Activated T-helper 1 cell treated with anti-CD3 and anti-CD28 coated beads, Interleukin-12 subunit alpha, Interleukin-12 subunit beta, Interleukin-2, Interleukin-4 antibody, amounts not matched to agents 30 ng/mL and 10 ng/mL and 1 ng/mL, durations not matched to agents 14 hours and 24 hours and 36 hours (primary cell): ENCODE data around the gene FOXJ1. TPM values are rescaled to one million over a fixed set of nuclear protein-coding genes. Genes with fewer than 3 reads are reported as not detected.

Experiments used
- DNase-seq: peaks from one replicate; pipeline ENCODE4 v3.0.0; 2021; ENCODE audit warnings: low spot score
- H3K27ac Mint-ChIP-seq: one replicate; pipeline ENCODE4 v1.8.0; 2021; ENCODE audit warnings: mild to moderate bottlenecking, mixed read lengths
- H3K27me3 Mint-ChIP-seq: one replicate; pipeline ENCODE4 v1.8.0; 2022; ENCODE audit warnings: mild to moderate bottlenecking, moderate library complexity, mixed read lengths; ENCODE audit not compliant: insufficient read depth
- H3K36me3 Mint-ChIP-seq: one replicate; pipeline ENCODE4 v1.8.0; 2021; ENCODE audit warnings: low read depth, mixed read lengths
- H3K4me1 Mint-ChIP-seq: one replicate; pipeline ENCODE4 v1.8.0; 2021; ENCODE audit warnings: low read depth, mixed read lengths
- H3K4me3 Mint-ChIP-seq: one replicate; pipeline ENCODE4 v1.8.0; 2021; ENCODE audit warnings: mild to moderate bottlenecking, moderate library complexity, mixed read lengths
- H3K9me3 Mint-ChIP-seq: one replicate; pipeline ENCODE4 v1.8.0; 2021; ENCODE audit warnings: mixed read lengths
- intact Hi-C: fragments of 100-400 bp; cut with micrococcal nuclease; formaldehyde crosslinking; loops from one replicate; pipeline ENCODE4 v1.15.1; 2024
- total RNA-seq: library from RNA; stranded (reverse); gene quantifications from 2 replicates; pipeline ENCODE4 v1.2.3, GENCODE V29; 2022

The FOXJ1 gene
- total RNA-seq, 1 donor from 2014 or later, result not detected

DNA sequence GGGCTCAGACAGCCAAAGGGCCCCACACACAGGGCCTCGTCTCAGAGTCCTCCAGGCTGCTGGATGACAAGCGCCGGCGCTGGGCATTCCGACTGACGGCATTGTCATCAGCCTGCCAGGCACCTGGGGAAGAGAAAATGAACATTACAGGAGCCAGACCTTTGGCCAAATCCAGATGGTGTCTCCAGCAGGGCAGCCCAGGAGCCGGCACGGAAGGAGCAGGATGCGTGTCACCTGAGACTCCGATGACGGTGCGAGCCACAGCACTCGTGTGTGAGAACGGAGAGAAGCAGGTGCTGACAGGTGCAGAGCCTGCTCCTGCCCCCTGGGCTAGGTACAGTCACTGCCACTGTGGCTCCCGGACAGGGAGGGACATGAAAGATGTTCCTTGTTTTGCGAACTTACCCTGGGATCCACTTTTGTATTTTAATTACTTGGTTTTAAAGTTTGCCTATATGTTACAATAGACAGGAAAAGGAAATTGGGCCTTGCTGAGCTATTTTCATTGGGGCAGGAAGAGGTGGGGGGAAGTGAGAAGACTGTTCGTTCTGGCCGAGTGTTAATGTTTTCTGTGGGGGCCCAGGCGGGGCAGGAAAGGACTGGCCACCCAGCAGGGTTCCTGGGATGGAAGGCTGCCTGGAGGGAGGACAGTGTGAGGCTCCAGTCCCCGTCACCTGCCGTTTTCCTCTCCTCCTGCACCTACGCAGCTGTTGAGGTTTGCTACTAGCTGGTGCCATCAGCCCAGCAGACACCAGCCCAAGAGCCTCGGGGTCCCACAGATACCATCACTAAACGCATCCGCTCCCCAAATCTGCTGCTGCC, 4.4 kb upstream of the FOXJ1 start:
- Mint-ChIP-seq H3K9me3 (no peaks in the 10 kb centered on the region), H3K27ac (peak overlapping the region; percentile 94), H3K4me3 (peak overlapping the region; percentile 20), H3K27me3 (peaks cover 3% of the 10 kb centered on the region), H3K4me1 (peaks cover 65% of the 10 kb centered on the region), H3K36me3 (peaks cover 8% of the 10 kb centered on the region)
- peak; percentile 27 for DNase-seq
- intact Hi-C loops, result no loop called here

DNA sequence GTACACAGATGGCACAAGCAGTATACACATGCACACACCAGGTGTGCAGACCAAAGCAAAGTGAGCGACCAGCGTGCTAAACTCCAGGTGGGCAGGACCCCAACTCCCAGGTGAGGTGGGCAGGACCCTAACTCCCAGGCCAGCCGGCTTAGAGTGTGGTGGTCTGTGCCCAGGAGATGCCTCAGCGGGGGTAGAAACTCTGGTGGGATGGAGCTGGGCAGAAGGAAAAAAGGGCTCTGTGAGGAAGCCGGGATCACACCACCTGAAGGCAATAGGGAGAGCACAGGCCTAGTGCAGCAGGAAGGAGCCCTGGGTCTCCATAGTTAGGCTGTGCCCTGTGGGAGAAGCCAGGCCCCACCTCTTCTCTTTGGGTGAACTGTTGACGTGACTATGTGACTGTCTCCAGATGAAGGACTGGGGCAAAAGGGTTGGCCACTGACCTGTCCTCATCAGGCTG, 1.6 kb upstream of the FOXJ1 start:
- peaks cover 64% of the 10 kb centered on the region for H3K4me1 Mint-ChIP-seq
- no peak for DNase-seq
- no peaks in the 10 kb centered on the region for H3K9me3 Mint-ChIP-seq
- H3K27ac Mint-ChIP-seq, result peak overlapping the region; percentile 60
- intact Hi-C loops, result no loop called here
- peak overlapping the region; percentile 16 for H3K4me3 Mint-ChIP-seq
- H3K27me3 Mint-ChIP-seq, result peaks cover 14% of the 10 kb centered on the region
- H3K36me3 Mint-ChIP-seq, result peaks cover 5% of the 10 kb centered on the region

DNA sequence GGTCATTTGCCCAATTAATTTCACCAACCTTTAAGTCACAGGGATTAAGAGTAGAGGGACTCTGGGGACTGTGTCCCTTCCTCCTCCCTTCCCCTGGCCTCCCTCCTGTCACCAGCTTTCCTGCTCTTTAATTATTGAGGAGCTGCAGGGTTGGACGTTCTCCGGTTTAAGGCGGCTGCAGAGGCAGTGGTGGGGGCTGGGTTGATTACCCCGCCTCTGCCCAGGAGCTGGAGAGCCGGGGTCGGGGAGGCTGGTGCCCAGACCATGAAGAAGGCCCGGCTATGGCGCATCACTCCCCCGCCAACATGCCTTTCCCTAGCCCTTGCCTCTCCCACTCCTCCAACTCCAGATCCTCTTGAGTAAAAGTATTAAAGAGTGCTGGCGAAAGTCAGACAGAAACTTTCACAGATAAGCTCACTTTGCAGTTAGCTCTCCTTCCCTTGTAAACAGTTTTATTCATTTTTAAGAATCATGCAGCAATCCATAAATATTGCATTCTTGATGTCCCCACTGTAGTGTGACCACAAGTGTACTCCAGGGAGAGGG, 1.1 kb upstream of the FOXJ1 start:
- Mint-ChIP-seq H3K36me3 (peaks cover 5% of the 10 kb centered on the region), H3K4me3 (peak overlapping the region; percentile 74), H3K4me1 (peaks cover 59% of the 10 kb centered on the region), H3K27me3 (peaks cover 14% of the 10 kb centered on the region), H3K27ac (peak overlapping the region; percentile 60), H3K9me3 (no peaks in the 10 kb centered on the region)
- DNase-seq, result no peak
- intact Hi-C loops, result no loop called here

DNA sequence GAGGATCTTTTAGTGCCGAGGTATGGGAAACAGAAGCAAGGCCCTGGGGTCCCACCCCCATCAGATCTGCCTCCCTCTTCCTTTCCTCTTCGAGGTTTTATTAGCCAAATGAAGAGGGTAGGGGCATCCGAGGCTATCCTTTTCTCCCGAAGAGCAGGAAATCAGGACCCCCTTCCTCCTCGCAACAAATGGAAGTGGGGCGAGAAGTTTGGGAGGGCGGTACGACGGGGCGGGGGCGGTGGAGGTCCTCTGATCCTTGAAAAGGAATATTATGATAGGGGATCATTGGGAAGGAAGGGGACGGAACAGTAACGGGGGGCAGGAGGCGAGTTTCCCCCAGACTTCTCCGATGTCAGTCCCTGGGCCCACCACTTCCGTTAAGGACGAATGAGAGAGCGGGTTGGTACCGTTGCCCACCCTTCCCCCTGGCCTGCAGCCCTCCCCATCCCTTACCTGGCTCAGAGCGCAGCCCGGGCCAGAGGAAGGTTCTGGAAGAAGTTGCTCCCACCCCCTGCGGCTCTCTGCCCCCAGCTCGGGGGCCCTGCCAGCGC, 309 bp downstream of the FOXJ1 start:
- DNase-seq, result no peak
- intact Hi-C loops, result loop anchor here (1.0 kb wide), 5 partner anchors 37 to 161 kb away; partner anchors contain the start of genes ACOX1, EXOC7 and TEN1
- Mint-ChIP-seq H3K36me3 (peaks cover 5% of the 10 kb centered on the region), H3K4me1 (peaks cover 46% of the 10 kb centered on the region), H3K27ac (no peak overlapping the region), H3K4me3 (no peak overlapping the region), H3K9me3 (no peaks in the 10 kb centered on the region), H3K27me3 (peaks cover 14% of the 10 kb centered on the region)

DNA sequence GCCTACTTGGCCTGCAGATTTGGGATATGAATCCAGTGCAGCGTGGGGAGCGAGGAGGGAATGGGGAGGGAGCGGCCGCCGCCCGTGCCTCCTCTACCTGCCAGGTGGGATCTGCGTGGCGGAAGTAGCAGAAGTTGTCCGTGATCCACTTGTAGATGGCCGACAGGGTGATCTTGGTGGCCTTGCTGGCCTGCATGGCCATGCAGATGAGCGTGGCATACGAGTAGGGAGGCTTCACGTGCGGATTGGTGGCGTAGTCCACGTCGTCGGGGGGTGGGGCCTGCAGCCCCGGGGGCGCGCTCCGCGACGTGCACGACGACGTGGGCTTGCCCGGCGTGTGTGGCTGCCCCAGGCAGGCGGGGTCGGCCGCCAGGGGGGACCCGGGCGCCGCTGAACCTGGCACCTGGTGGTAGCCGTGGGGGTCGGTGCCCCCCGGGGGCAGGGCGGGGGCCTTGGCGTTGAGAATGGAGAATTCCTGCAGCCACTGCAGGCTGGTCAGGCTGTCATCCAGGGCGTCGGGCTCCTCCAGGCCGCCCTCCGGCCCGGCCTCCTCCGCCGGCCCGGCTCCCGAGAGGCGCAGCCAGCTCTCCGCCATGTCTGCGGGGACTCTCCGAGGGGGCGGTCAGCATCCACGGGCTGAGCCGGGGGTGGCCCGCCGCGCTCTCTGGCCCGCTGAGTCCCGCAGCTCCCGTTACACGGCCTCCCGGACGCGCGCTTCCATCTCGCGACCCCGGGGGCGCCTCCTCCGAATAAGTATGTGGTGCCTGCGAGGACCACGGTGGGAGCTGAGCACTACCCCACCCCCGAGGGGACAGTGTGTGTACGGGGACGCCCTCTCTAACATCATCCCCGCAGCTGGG, 1.0 kb downstream of the FOXJ1 start:
- Mint-ChIP-seq H3K36me3 (peaks cover 5% of the 10 kb centered on the region), H3K9me3 (no peaks in the 10 kb centered on the region), H3K27me3 (peaks cover 16% of the 10 kb centered on the region), H3K4me3 (no peak overlapping the region), H3K4me1 (peaks cover 43% of the 10 kb centered on the region), H3K27ac (no peak overlapping the region)
- intact Hi-C loops, result no loop called here
- no peak for DNase-seq

DNA sequence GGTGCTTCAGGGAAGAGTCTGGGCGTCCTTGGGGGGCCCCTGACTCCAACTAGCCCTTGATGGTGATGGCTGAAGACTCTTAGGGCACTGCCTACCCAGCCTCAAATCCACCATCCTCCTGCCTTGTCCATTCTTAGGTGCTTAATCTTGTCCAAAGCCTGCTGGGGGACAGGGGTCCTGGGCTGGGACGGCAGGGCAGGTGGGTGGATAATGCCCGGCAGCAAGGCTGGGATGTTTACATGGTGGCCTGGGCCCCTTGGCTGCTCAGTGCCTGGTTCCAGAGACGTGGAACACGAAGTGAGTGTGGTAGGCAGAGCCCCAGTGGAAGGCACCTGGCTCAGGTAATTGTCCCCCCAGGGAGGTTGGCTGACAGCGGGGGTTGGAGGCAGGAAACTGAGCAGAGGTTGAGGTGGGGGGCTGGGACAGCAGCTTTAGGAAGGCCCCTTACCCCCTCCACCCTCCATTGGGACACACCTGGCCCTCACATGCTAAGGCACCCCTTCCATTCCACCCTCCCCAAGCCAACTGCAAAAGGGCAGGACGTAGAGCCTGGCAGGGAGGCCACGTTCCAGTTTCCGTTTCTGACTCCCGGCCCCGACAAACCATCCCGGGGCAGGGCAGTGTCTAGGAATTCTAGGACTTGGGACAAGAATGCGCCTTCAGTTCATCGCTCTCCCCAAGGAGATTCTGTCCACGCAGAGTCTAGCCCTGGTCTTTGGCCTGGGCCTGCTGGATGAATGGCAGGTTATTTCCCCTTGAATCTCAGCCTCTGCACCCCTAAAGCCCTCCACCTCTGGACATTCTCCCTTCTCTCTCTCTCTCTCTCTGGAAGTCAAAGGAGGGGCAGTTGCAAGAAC, 1.9 kb downstream of the FOXJ1 start:
- no peak for DNase-seq
- H3K27ac Mint-ChIP-seq, result no peak overlapping the region
- no peaks in the 10 kb centered on the region for H3K36me3 Mint-ChIP-seq
- peaks cover 39% of the 10 kb centered on the region for H3K4me1 Mint-ChIP-seq
- H3K9me3 Mint-ChIP-seq, result no peaks in the 10 kb centered on the region
- H3K4me3 Mint-ChIP-seq, result no peak overlapping the region
- intact Hi-C loops, result no loop called here
- peaks cover 16% of the 10 kb centered on the region for H3K27me3 Mint-ChIP-seq

DNA sequence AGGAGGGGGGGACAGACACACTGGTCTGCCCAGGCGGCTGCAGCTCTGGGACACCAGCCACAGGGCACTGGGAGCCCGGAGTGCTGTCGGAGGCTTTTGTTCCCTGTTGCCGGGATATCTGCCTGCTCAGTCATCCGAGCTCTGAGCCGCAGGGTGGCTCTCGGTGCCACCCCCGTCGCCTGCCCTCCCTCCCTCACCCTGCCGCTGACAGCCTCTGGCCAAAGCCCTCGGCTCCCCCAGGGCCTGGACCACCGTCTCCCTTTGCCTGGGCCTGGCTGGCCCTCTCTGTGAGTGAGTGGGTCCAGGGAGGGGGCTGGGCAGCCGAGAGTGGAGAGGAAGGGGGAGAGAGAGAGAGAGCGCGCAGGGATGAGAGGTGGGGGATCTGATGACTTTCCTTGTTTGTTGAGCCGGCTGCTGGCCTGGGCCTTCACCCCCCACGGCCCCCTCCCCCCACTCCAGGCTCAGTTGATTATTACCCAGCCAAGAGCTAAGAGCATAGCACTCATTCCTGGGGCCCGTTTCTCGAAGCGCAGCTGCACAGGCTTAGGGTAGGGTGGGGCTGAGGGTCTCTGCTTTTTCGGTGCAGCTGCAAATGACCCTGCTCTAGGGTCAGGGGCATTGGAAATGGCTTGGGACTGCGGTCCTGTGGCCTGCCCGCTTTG, 2.7 kb downstream of the FOXJ1 start:
- H3K9me3 Mint-ChIP-seq, result no peaks in the 10 kb centered on the region
- no peak for DNase-seq
- no peak overlapping the region for H3K27ac Mint-ChIP-seq
- peaks cover 16% of the 10 kb centered on the region for H3K27me3 Mint-ChIP-seq
- H3K4me1 Mint-ChIP-seq, result peaks cover 37% of the 10 kb centered on the region
- no peaks in the 10 kb centered on the region for H3K36me3 Mint-ChIP-seq
- no peak overlapping the region for H3K4me3 Mint-ChIP-seq
- intact Hi-C loops, result no loop called here

DNA sequence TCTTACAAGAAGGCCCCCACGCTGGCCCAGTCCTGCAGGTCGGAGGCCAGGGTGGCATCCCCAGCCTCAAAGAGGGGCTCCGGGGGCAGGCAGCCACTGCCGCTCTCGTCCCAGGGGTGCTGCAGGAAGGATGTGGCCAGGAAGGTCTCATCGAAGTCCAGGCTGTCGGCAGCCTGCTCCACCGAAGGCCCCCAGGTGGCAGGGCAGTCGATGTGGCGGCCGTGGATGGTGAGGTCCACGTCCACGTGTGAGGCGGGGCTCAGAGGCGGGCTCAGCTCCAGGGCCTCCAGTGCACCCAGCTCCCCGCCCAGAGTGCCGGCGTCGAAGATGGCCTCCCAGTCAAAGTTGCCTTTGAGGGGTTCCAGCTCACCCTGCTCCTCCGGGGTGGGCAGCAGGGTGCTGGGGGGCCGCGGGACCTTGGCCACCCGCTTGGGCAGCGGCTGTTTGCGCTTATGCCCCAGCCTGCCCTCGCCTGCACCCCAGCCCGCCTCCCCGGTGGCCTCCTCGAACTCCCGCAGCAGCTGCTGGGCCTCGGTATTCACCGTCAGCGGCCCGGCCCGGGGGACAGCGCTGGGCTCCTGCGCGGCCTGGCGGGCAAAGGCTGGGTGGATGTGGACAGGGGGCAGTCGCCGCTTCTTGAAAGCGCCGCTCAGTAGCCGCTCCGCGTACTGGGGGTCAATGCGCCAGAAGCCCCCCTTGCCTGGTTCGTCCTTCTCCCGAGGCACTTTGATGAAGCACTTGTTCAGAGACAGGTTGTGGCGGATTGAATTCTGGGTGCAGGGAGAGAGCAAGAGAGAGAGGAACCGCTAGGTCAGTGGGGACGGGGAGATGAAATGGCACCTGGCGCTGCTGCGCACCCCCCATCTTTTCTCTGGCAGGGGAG, 3.5 kb downstream of the FOXJ1 start:
- Mint-ChIP-seq H3K9me3 (no peaks in the 10 kb centered on the region), H3K4me3 (no peak overlapping the region), H3K27me3 (peaks cover 16% of the 10 kb centered on the region), H3K4me1 (peaks cover 31% of the 10 kb centered on the region), H3K27ac (no peak overlapping the region), H3K36me3 (no peaks in the 10 kb centered on the region)
- intact Hi-C loops, result no loop called here
- DNase-seq, result no peak

DNA sequence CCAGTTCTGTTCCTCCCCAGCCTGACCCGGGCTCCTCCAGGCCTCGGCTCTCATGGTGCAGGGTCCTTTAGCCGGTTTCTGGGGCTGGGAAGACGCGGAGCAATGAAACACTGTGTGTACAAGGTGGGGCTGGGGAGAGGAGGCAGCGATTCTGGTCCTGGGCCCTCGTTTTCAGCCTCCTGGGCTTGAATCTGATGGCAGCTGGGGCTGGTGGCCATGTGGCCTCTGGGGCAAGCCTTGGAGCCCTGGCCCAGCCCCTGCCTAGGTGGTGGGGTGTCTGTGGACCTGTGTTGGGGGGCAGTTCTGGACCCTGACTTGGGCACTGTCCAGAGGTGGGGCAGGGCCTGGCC, 4.1 kb downstream of the FOXJ1 start:
- H3K36me3 Mint-ChIP-seq, result no peaks in the 10 kb centered on the region
- no peak overlapping the region for H3K4me3 Mint-ChIP-seq
- H3K27me3 Mint-ChIP-seq, result peaks cover 16% of the 10 kb centered on the region
- no peak for DNase-seq
- no peak overlapping the region for H3K27ac Mint-ChIP-seq
- no peaks in the 10 kb centered on the region for H3K9me3 Mint-ChIP-seq
- intact Hi-C loops, result no loop called here
- peaks cover 26% of the 10 kb centered on the region for H3K4me1 Mint-ChIP-seq

DNA sequence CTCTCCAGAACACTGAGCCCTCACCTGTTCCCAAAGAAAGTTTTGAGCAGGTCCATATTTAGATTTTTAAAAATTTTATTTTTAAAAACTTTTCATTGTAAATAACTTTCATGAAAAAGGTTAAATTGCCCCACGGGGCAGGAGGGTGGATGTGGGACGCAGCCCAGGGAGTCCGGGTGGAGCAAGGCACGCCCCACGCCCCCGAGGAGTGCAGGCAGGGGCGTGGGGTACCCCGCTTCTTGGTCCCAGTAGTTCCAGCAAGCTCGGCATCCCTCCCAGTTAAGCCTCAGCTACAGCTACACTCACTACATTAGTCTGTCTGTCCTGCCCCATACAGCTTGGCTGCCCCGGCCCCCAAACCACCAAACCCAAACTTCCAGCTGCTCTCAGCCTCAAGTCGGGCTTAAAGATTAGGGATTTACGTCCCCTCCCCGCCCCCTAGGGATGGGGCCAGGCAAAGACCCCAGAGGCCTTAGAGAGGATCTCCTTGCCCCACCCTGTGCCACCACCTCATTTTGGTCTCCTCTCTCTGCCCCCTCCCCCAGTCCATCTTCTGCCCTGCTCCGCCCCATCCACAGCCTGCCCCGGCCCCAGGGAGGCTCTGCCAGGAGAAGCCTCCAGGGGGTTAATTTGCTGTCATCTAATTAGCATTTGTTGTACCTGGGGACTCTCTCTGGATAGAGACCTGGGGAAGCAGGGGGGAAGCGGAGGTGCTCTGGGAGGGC, 4.6 kb downstream of the FOXJ1 start:
- Mint-ChIP-seq H3K4me1 (peaks cover 21% of the 10 kb centered on the region), H3K27me3 (peaks cover 16% of the 10 kb centered on the region), H3K36me3 (no peaks in the 10 kb centered on the region), H3K27ac (no peak overlapping the region), H3K9me3 (no peaks in the 10 kb centered on the region), H3K4me3 (no peak overlapping the region)
- no peak for DNase-seq
- intact Hi-C loops, result no loop called here

DNA sequence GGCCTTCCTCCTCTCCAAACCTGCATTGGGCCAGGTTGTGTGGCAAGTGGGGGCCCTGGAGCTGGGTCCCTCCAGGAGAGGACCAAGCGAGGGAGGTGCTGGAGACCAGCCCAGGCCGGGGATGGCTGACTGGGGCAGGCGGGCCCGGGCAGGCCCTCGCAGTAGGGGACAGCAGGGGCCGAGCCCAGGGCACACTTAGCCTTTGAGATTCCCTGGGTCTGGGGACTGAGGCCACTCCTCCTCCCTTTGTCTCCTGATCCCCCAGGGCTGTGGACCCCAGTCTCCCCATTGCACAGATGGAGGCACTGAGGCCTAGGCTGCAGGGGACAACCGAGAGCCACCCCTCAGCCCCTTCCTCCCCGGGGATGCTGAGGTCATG, 5.2 kb downstream of the FOXJ1 start:
- Mint-ChIP-seq H3K9me3 (no peaks in the 10 kb centered on the region), H3K36me3 (no peaks in the 10 kb centered on the region), H3K27ac (no peak overlapping the region), H3K4me1 (peaks cover 17% of the 10 kb centered on the region), H3K4me3 (no peak overlapping the region), H3K27me3 (peaks cover 18% of the 10 kb centered on the region)
- intact Hi-C loops, result no loop called here
- no peak for DNase-seq
